HCT116 (cell line): ENCODE data around the gene FAM222B. TPM values are rescaled to one million over a fixed set of nuclear protein-coding genes. Genes with fewer than 3 reads are reported as not detected.

Experiments
- ATAC-seq: fragments of 200-7000 bp; cut with Tn5 transposase; 2 replicates; pipeline ENCODE4 v1.9.1; 2020; ENCODE audit warnings: mild to moderate bottlenecking, moderate library complexity
- BruUV-seq: library from RNA; stranded (reverse); fragments of 400-500 nt; replicated peaks from 2 replicates; lab custom pipeline; 2021; lab: Mats Ljungman, UMichigan
- CTCF ChIA-PET: fragments of 300-600 bp; sonication (Branson Sonifier 250); formaldehyde crosslinking; loops from one replicate; lab custom pipeline; 2021; ENCODE audit warnings: antibody characterized with exemption; lab: Charles Lee
- POLR2A ChIA-PET: fragments of 300-600, 350-600 bp; sonication (Branson Sonifier 250); formaldehyde crosslinking; loops from one replicate; lab custom pipeline; 2021; ENCODE audit warnings: antibody characterized with exemption; lab: Charles Lee
- RAD21 ChIA-PET, 2 experiments: fragments of 300-600 bp; sonication (Branson Sonifier 250); formaldehyde crosslinking; loops; one replicate each; lab custom pipeline; 2023; ENCODE audit warnings: low total read pairs in 2 of 2; ENCODE audit not compliant: uncharacterized antibody in 2 of 2, unreplicated experiment in 2 of 2, low non-redundant PET in 1 of 2; lab: Charles Lee
- DNase-seq: peaks from one replicate; pipeline ENCODE4 v3.0.0-alpha.2; 2010; ENCODE audit warnings: low read depth, low spot score
- H2AFZ ChIP-seq: fragments of 200-600 bp; shearing (Covaris generic), sonication (generic); 2 replicates; pipeline ENCODE4 v1.6.1; 2017; ENCODE audit warnings: low read depth, mixed run types, mixed read lengths, antibody characterized with exemption, low read length; ENCODE audit not compliant: poor library complexity, severe bottlenecking
- H3K27ac ChIP-seq: 2 replicates; pipeline ENCODE4 v1.5.1; 2012; ENCODE audit warnings: low read depth, low read length
- H3K27me3 ChIP-seq: fragments of 200-600 bp; sonication (generic); 2 replicates; pipeline ENCODE4 v1.6.1; 2016; ENCODE audit warnings: mixed run types, low read length, mixed read lengths; ENCODE audit not compliant: insufficient read depth
- H3K36me3 ChIP-seq, 2 experiments: fragments of 200-500 bp in 1 of 2; fragments of 200-600 bp in 1 of 2; sonication (Bioruptor generic) in 1 of 2; sonication (generic) in 1 of 2; 2 replicates each; pipeline versions ENCODE4 v1.5.1 to v1.6.1; 2014 to 2016; ENCODE audit warnings: low read length in 2 of 2, inconsistent platforms in 1 of 2, mixed read lengths in 1 of 2, mixed run types in 1 of 2; ENCODE audit not compliant: insufficient read depth in 2 of 2, control insufficient read depth in 1 of 2
- H3K4me1 ChIP-seq, 2 experiments: fragments of 200-600 bp in 1 of 2; sonication (generic) in 1 of 2; 2 replicates each; pipeline versions ENCODE4 v1.5.1 to v1.6.1; 2012 to 2017; ENCODE audit warnings: low read length in 2 of 2, inconsistent platforms in 1 of 2, mild to moderate bottlenecking in 1 of 2, mixed read lengths in 1 of 2, mixed run types in 1 of 2, moderate library complexity in 1 of 2; ENCODE audit not compliant: insufficient read depth in 2 of 2, control insufficient read depth in 1 of 2
- H3K4me2 ChIP-seq: fragments of 200-600 bp; sonication (generic); 2 replicates; pipeline ENCODE4 v1.6.1; 2017; ENCODE audit warnings: mixed run types, low read length, mixed read lengths
- H3K4me3 ChIP-seq, 2 experiments: fragments of 200-600 bp in 1 of 2; sonication (generic) in 1 of 2; replicated peaks in 1 of 2; 2 replicates each; pipeline ENCODE4 v1.5.1; 2011 to 2016; ENCODE audit warnings: low read length in 2 of 2, control low read depth in 1 of 2, low read depth in 1 of 2, mild to moderate bottlenecking in 1 of 2, mixed read lengths in 1 of 2, mixed run types in 1 of 2
- H3K79me2 ChIP-seq: fragments of 200-600 bp; sonication (generic); 2 replicates; pipeline ENCODE4 v1.6.1; 2017; ENCODE audit warnings: mild to moderate bottlenecking, mixed run types, low read length, moderate library complexity, mixed read lengths; ENCODE audit not compliant: insufficient read depth
- H3K9ac ChIP-seq: fragments of 200-600 bp; sonication (generic); 2 replicates; pipeline ENCODE4 v1.6.1; 2016; ENCODE audit warnings: low read length, mixed read lengths
- H3K9me2 ChIP-seq: fragments of 200-600 bp; sonication (generic), shearing (Covaris generic); 2 replicates; pipeline ENCODE4 v1.6.1; 2017; ENCODE audit warnings: mixed run types, mild to moderate bottlenecking, moderate library complexity; ENCODE audit not compliant: insufficient read depth
- H3K9me3 ChIP-seq, 2 experiments: fragments of 200-500 bp in 1 of 2; fragments of 200-600 bp in 1 of 2; sonication (Bioruptor generic) in 1 of 2; sonication (generic) in 1 of 2; 2 replicates each; pipeline ENCODE4 v1.6.1; 2014 to 2017; ENCODE audit warnings: low read length in 2 of 2, mixed read lengths in 2 of 2, inconsistent platforms in 1 of 2, low read depth in 1 of 2, mild to moderate bottlenecking in 1 of 2, mixed run types in 1 of 2, moderate library complexity in 1 of 2; ENCODE audit not compliant: control insufficient read depth in 1 of 2, insufficient read depth in 1 of 2
- H4K20me1 ChIP-seq: fragments of 200-600 bp; sonication (generic), shearing (Covaris generic); 2 replicates; pipeline ENCODE4 v1.6.1; 2017; ENCODE audit warnings: mixed run types, mild to moderate bottlenecking, moderate library complexity; ENCODE audit not compliant: insufficient read depth
- ATF3 ChIP-seq: IDR thresholded peaks from 2 replicates; pipeline ENCODE4 v1.6.1; 2012
- CBX3 ChIP-seq: IDR thresholded peaks from 2 replicates; pipeline ENCODE4 v1.6.1; 2012; ENCODE audit warnings: low read depth
- CTCF ChIP-seq, 3 experiments: fragments of 200-600 bp in 1 of 3; sonication (generic) in 1 of 3; IDR thresholded peaks in 2 of 3; conservative IDR thresholded peaks in 1 of 3; 2 replicates each; pipeline ENCODE4 v1.5.1; 2012 to 2017; ENCODE audit warnings: low read depth in 2 of 3, low read length in 2 of 3, antibody characterized with exemption in 1 of 3, borderline replicate concordance in 1 of 3, control low read depth in 1 of 3, mild to moderate bottlenecking in 1 of 3, mixed read lengths in 1 of 3, mixed run types in 1 of 3, moderate library complexity in 1 of 3; ENCODE audit not compliant: insufficient read depth in 1 of 3
- EZH2 ChIP-seq: fragments of 200-600 bp; sonication (generic); IDR thresholded peaks from 2 replicates; pipeline ENCODE4 v1.6.1; 2017; ENCODE audit warnings: antibody characterized with exemption, mixed run types
- FOSL1 ChIP-seq: IDR thresholded peaks from 2 replicates; pipeline ENCODE4 v1.6.1; 2012; ENCODE audit warnings: low read depth
- MAX ChIP-seq: IDR thresholded peaks from 2 replicates; pipeline ENCODE4 v1.6.1; 2012
- SRF ChIP-seq: IDR thresholded peaks from 2 replicates; pipeline ENCODE4 v1.6.1; 2012; ENCODE audit warnings: low read depth
- ZFX ChIP-seq: fragments of 450-650 bp; IDR thresholded peaks from 2 replicates; pipeline ENCODE4 v1.6.1; 2017
- intact Hi-C: fragments of 100-400 bp; cut with micrococcal nuclease; formaldehyde crosslinking; loops from 2 replicates; pipeline ENCODE4 v1.10.0; 2022
- total RNA-seq: library from RNA; stranded (reverse); gene quantifications from one replicate; pipeline ENCODE4 v1.2.1, GENCODE V29; 2021; ENCODE audit not compliant: unreplicated experiment

The FAM222B gene
- total RNA-seq, 1 experiment from 2014 or later = 22.7 TPM

- no peaks in the 10 kb centered on the region for H3K9me3 ChIP-seq
- POLR2A ChIA-PET = interaction anchor here (1.0 kb wide), 1 partner anchor 14 kb away, joined by 3 read pairs; no protein-coding TSS in a partner anchor
- no peaks in the 10 kb centered on the region for H3K9me2 ChIP-seq
- H3K27me3 ChIP-seq = no peaks in the 10 kb centered on the region
- no peaks in the 10 kb centered on the region for H3K36me3 ChIP-seq
- intact Hi-C loops = no loop called here
- no peak overlapping the region for H3K27ac ChIP-seq
- H3K4me1 ChIP-seq = no peaks in the 10 kb centered on the region
- H4K20me1 ChIP-seq = no peaks in the 10 kb centered on the region
- H2AFZ ChIP-seq = no peak overlapping the region
- DNase-seq = no peak
- H3K4me2 ChIP-seq = no peak overlapping the region
- TF ChIP-seq MAX = no peak
- TF ChIP-seq ATF3 = no peak
- no peak for TF ChIP-seq EZH2
- TF ChIP-seq SRF = no peak
- no peak for TF ChIP-seq ZFX
- TF ChIP-seq FOSL1 = no peak
- TF ChIP-seq CBX3 = no peak
- TF ChIP-seq CTCF (IDR thresholded peaks at IDR 0.05 in 2 of 3, conservative IDR thresholded peaks at IDR 0.05 in 1 of 3; ENCODE audit: borderline replicate concordance in 1 of 3, insufficient read depth in 1 of 3, low read depth in 2 of 3, low read length in 2 of 3) = no peak
- no peak for ATAC-seq
- RAD21 ChIA-PET = interaction anchor here in 1 of 2 experiments (0.7 kb wide), 1 partner anchor 59 kb away, joined by 3 read pairs; no protein-coding TSS in a partner anchor
- H3K9ac ChIP-seq = no peak overlapping the region
- CTCF ChIA-PET = interaction anchor here (4.5 kb wide), 1 partner anchor 10 kb away, joined by 31 read pairs; no protein-coding TSS in a partner anchor
- no peak overlapping the region for H3K4me3 ChIP-seq
- BruUV-seq = no TSS peak
- peaks cover 33% of the 10 kb centered on the region for H3K79me2 ChIP-seq
Observed at GRCh38 chr17:28773736-28774135, 68.9 kb downstream of the FAM222B start.
